ENCODE results near the gene ZSWIM8.
"Not testable (repeated sequence)": the region's sequence is repeated elsewhere in the genome, so short reads cannot be mapped to it uniquely, and the experiment has no call there.

The ZSWIM8 gene

DNA sequence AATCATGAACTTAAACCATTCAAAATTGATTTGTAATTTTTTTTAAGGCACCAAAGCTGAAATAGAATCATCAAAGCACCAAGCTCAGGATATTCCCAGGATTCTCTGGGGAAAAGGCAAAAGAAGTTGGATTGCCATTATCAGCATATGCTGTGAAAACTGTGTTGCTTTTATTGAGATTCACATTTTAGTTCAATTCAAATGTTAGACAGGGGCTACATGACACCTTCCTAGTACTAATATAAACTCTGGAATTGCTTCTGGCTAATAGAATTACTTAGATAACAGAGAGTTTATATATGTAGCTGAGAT lies 30.3 kb downstream of the ZSWIM8 start:
- DNase-seq: no peak

- DNase-seq: no peak
Measured at GRCh38 chr10:73816917-73817729, 31.7 kb downstream of the ZSWIM8 start.

DNA sequence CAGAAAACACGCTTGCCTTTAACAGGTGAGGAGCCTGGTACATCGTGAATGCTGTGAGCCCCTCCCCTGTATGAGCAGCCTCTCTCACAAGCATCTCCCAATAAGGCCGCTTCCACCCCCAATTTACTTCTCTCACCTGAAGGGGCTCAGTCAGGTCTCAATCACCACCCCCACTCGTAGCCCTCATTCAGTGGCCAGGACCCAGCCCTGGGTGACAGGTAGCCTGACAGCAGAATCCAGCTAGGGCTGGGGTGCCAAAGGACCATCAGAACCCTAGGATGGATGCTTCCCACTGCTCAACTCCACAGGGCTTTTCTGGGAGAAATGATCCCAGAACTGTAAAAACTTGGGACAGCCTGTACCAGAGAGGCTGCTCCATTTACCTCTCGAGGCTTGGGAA lies 32.4 kb downstream of the ZSWIM8 start:
- DNase-seq: no peak

DNA sequence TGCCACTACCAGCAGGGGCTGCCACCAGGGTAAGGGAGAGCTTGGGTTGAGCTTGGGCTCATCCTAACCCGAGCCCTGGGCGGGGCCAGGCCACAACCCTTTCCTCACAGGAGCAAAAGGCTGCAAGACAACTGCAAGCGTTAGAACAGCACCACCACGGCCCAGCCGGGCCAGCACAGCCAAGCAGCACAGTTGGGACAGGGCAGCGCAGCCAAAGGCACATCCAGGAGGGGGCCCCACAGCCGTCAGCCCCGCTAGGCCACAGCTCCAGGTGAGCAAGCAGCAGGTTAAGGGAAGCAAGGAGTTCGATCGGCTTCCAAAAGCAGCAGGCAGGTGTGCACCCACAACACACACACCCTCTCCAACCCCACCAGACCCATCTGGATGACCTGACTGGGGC lies 33.0 kb downstream of the ZSWIM8 start:
- DNase-seq: no peak

- no peak for DNase-seq
Measured at GRCh38 chr10:73819081-73819480, 33.7 kb downstream of the ZSWIM8 start.

DNA sequence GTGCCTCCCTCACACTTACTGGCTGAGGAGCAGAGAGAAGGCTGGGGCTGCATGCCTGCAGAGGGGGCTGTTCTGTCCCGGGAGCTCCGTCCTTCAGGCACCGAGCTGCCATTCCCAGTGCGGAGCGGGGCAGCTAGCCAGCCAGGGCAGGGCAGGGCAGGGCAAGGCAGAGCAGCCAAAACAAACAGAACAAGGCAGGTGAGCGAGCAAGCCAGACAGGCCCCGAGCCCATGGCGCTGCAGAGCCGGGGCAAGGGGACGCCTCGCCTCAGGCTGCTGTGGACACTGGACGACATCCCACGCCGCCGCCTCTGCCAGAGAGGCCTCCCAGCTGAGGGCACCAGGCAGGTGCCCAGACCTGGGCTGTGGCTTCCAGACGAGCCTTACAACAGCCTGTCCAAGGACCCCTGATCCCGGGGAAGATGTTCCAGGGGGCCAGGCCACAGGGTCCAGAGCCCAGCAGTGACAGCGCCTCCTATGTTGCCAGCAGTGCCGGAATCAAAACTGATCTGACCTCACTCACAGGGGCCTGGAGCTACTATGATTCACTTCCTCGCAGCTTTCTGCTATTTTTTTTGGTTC lies 34.2 kb downstream of the ZSWIM8 start:
- DNase-seq: no peak

DNA sequence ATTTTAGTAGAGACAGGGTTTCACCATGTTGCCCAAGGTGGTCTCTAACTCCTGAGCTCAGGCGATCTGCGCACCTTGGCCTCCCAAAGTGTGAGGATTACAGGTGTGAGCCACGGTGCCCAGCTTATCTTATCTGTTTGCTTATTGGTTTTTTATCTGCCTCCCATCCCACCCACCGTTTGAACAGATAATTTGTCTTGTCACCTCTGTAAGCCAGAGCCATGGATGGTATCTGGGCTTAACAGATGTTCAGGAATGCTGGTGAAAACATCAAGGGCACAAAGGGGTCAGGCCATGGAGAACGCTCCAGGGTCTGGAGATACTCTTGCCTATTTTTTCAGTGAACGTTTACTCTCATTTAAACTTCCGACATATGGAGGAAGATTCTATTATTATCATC lies 38.0 kb downstream of the ZSWIM8 start:
- no peak for DNase-seq

DNA sequence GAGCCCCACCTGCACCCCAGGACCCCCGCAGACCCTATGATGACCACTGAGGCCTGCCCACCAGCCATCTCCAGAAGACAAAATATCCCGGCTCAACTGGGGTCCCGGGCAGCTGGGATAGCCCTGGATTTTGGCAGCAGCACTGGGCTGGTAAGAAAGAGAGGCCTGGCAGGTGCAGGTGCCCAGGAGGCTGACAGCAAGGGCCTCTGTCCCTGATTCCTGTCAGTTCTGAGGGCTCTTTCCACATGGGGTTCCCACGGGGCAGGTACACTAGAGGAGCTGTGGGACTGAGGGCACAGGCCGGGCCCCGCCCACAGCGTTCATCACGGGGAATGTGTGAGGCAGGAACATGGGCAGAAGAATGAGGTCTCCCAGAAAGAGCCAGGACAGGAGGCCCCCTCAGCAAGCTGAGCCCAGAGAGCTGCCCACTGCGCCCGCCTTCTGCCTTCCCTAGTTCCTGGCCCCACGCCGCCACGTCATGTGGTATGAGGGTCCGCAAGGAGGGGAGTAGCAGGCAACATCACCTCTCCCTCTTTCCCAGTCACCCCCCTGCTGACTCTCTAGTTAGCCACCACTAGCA lies 38.8 kb downstream of the ZSWIM8 start:
- DNase-seq: no peak

DNA sequence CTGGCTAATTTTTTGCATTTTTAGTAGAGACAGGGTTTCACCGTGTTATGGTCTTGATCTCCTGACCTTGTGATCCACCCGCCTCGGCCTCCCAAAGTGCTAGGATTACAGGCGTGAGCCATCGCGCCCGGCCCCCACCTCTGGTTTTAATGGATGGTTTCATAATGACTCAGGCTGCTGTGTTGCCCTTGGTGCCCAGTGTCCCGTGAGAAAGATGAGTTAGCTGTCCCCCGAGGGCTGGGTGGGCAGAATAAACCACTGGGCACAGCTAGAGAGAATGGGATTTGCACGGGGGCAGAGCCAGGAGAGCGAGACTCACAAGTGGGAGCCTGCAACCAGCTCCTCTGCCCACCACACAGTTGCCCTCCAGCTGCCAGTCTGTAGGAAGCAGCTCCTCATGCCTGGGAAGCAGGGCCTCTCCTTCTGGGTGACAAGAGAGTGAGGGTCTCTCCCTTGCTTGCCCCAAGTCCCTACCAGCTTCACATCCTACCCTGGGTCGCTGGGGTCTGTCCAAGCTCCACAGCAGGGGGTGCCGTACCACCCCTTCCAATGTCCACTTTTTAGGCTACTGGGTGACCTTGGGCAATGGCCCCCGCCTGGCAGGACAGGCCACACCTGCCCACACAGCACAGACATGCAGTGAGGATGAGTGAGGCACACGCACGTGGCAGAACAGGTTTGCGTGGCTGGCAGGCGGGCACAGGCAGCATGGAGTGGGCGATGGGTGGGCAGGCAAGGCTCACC lies 42.1 kb downstream of the ZSWIM8 start:
- no peak for DNase-seq

DNA sequence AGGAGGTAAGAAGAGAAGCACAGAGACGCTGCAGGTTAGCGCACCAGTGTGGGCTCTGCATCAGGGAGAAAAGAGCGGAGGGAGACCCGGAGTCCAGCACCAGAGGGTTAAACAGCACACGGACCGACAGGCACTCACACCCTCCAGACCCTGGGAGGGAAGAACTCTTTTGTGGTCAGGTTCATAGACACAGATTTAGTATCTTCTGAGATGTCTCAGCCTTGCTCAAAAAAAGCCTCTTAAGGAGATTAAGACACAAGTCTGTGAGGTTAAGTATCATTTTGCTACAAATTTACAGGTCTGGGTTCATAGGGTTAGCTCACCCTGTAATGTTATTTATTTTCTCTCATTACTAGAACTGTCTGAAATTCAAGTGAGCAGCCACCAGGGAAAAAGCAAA lies 42.8 kb downstream of the ZSWIM8 start:
- DNase-seq: no peak

GRCh38 chr10:73829090-73829489 lies 43.7 kb downstream of the ZSWIM8 start:
- not testable (repeated sequence) for DNase-seq

GRCh38 chr10:73836427-73836980 lies 51.1 kb downstream of the ZSWIM8 start:
- no peak for DNase-seq

- DNase-seq: no peak
Measured at GRCh38 chr10:73837072-73837471, 51.7 kb downstream of the ZSWIM8 start.

DNA sequence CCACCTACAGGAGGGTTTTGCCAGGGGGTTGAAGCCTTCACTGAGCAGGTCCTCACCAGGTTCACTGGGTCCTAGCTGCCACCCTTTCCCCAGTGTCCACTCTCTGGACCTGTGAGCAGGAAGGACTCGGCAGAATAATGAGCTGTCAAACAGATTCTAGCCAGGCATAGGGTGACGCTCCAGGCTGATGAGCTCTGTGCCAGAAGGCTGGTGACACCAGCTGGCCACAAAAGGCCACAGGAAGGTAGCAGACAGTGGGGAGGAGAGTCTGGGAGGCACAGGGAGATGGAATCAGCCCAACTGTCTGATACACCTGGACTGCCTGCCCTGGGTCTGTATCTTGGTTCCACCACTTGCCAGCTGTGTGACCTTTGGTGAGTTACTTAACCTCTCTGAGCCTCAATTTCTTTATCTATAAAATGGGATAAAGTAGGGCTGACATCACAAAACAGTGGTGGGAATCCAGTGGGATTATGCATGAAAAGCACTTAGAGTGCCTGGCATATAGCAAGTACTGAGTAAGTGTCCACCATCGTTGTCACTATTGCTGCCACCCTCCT lies 52.7 kb downstream of the ZSWIM8 start:
- DNase-seq: no peak

- no peak for DNase-seq
Measured at GRCh38 chr10:73838827-73839226, 53.4 kb downstream of the ZSWIM8 start.

DNA sequence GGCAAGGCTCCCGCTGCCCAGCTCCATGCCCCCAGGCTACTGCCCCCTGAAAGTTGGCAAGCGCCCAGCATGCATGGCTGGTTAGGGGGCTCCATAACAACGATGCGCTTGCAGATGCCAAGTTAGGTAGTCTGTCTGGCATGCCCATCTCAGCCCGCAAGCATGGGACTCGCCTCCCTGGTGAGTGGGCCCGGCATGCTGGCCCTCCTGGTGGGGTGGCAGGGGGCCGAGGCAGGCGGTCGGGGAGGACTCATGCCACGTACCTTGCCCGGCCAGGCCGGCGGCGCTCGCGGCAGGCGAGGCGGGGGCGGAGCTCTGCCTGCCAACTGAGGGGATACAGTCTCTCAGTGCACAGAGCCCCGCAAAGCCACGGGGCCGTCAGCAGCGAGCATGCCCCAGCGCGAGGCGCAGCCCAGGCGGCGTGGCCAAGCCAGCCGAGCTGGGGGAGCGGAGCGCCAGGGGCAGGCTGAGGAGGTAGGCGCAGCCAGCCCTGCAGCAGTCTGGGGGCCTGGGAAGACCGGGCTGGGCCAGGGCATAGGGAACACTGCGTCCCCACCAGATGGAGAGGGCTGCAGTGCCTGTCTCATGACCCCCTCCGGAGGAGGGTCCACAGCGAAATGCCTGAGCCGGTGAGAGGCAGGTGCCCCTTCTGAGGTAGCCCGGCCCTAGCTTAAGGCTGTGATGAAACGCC lies 54.0 kb downstream of the ZSWIM8 start:
- DNase-seq: no peak

DNA sequence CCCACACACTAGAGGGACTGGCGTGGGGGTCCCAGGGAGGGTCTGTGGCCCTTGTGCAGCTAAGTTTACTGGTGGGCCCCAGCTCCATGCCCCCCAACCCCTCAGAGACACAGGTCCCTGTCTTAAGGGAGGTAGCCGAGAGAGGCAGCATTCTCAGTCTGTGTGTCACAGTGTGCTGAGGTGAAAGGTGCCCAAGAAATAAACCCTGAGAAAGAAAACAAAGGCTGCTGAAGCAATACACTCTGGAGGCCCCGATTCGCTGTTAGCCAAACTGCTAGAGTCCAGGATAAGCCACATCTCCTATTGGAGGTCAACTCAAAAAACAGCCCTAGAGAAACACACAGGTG lies 54.6 kb downstream of the ZSWIM8 start:
- DNase-seq: no peak

GRCh38 chr10:73840403-73841060 lies 55.1 kb downstream of the ZSWIM8 start:
- DNase-seq: no peak

DNA sequence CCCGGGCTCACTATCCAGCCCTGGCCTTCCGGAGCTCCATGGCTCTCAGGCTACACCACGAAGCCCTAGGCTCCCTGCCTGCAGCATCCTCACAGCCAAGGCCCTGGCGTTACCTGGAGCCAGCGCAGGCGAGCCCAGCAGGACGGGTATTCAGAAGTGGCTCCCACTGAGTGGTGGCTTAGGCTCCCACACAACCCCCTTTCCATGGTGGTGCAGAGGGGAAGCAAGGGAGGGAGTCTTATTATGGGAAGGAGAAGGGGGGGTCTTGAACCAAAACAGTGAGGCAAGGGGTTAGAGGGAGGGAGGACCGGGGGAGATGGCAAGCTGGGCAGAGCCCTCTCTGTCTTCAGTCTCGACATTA lies 55.6 kb downstream of the ZSWIM8 start:
- no peak for DNase-seq

- DNase-seq: no peak
Measured at GRCh38 chr10:73841526-73842285, 56.3 kb downstream of the ZSWIM8 start.

- DNase-seq: no peak
Measured at GRCh38 chr10:73842349-73842748, 56.9 kb downstream of the ZSWIM8 start.
